ENCODE measurements around the gene TMEM234.

DNA sequence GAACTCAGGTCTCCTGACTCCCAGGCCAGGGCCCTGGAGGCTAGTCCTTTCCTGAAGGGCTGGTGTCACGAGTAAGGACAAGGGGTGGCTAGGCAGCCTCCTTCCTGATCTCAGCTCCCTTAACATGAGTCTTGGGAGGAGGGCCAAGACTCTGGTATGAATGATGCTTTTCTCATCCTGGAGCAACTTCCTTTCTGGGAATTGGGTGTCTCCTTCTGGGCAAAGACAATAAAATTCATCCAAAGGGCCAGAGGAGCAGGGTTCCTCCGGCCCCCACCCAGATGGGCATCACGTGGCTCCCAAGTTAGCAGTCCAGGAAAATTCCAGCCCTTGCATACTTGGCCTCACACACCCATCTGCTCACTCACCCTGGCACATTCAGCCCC lies 24.7 kb upstream of the TMEM234 start, which contains the start of gene FAM167B:
- TF ChIP-seq EZH2 (conservative IDR thresholded peaks at IDR 0.05; ENCODE audit: low read depth, low read length): no peak
- no peak for TF ChIP-seq NR1H2 (CRISPR knock-in tag; IDR thresholded peaks at IDR 0.05; ENCODE audit: borderline replicate concordance, low read depth)
- TF ChIP-seq ZNF607 (CRISPR knock-in tag; IDR thresholded peaks at IDR 0.05; ENCODE audit: borderline replicate concordance): no peak
- no peak for TF ChIP-seq POLR2A (IDR thresholded peaks at IDR 0.05; ENCODE audit: insufficient read depth in 1 of 2, low read depth in 2 of 2, low read length in 2 of 2)
- TF ChIP-seq ATF6 (CRISPR knock-in tag; conservative IDR thresholded peaks at IDR 0.05): no peak
- TF ChIP-seq ZSCAN31 (CRISPR knock-in tag; IDR thresholded peaks at IDR 0.05; ENCODE audit: low read depth): no peak
- TF ChIP-seq HDAC2 (CRISPR knock-in tag; IDR thresholded peaks at IDR 0.05): no peak
- no peak for TF ChIP-seq MXI1 (IDR thresholded peaks at IDR 0.05; ENCODE audit: borderline replicate concordance, low read depth, low read length)
- no peak for TF ChIP-seq NFE2L1 (CRISPR knock-in tag; IDR thresholded peaks at IDR 0.05; ENCODE audit: borderline replicate concordance)
- no peak for TF ChIP-seq SRF (IDR thresholded peaks at IDR 0.05; ENCODE audit: low read depth, low read length)
- no peak for TF ChIP-seq RAD21 (CRISPR knock-in tag; IDR thresholded peaks at IDR 0.05)
- no peak for TF ChIP-seq EP300 (IDR thresholded peaks at IDR 0.05; ENCODE audit: low read depth in 2 of 2, low read length in 2 of 2)
- no peak for TF ChIP-seq EP300 (CRISPR knock-in tag; IDR thresholded peaks at IDR 0.05; ENCODE audit: borderline replicate concordance)
- TF ChIP-seq FOXM1 (CRISPR knock-in tag; IDR thresholded peaks at IDR 0.05): no peak
